K562 (cell line): ENCODE results near the gene S100G. TPM values are rescaled to one million over a fixed set of nuclear protein-coding genes. Genes with fewer than 3 reads are reported as not detected.

Source experiments
- CBX2 ChIP-seq: fragments of 200-600 bp; sonication (generic); IDR thresholded peaks from one replicate; pipeline ENCODE4 v1.6.1; 2012; ENCODE audit warnings: mild to moderate bottlenecking, low read length, inconsistent platforms; ENCODE audit not compliant: insufficient read depth, poor library complexity, severe bottlenecking
- HDAC2 ChIP-seq: fragments of 450-650 bp; IDR thresholded peaks from 2 replicates; pipeline ENCODE4 v1.6.1; 2016; ENCODE audit warnings: mild to moderate bottlenecking
- MECOM ChIP-seq: fragments of 250-450 bp; sonication (Bioruptor Pico); IDR thresholded peaks from 2 replicates; pipeline ENCODE4 v1.8.0; 2022; ENCODE audit warnings: inconsistent platforms
- TBP ChIP-seq: optimal IDR thresholded peaks from 2 replicates; pipeline ENCODE3; 2011; ENCODE audit warnings: low read depth, low read length, improper control_type of control experiment
- polyA plus RNA-seq, 8 experiments: library from polyadenylated mRNA; depleted of rRNA in 4 of 8; stranded (reverse) in 5 of 8; unstranded in 3 of 8; fragments of >200 nt; fragmentation: Nextera tagmentation in 2 of 8; fragmentation: Illumina TruSeq in 1 of 8; extraction: Ambion mirVana in 2 of 8; extraction: Trizol in 1 of 8; gene quantifications; 2 replicates each; pipeline versions ENCODE4 v1.2.1 to v1.2.3, GENCODE V29; 2011 to 2014; ENCODE audit warnings: inconsistent platforms in 1 of 8, missing spikeins in 1 of 8
- total RNA-seq, 7 experiments: library from RNA; depleted of rRNA in 6 of 7; stranded (reverse); fragments of >200 nt in 6 of 7; fragmentation: Illumina TruSeq in 2 of 7; extraction: Trizol in 2 of 7; gene quantifications; 2 replicates each; pipeline versions ENCODE4 v1.2.1 to v1.2.3, GENCODE V29; 2011 to 2021; ENCODE audit warnings: low replicate concordance in 1 of 7
- TF ChIP-seq, protein P1 (sequence below): fragments of 450-650 bp; IDR thresholded peaks from 2 replicates; pipeline ENCODE4 v1.6.1; 2014; ENCODE audit warnings: low read depth, mild to moderate bottlenecking, moderate library complexity, borderline replicate concordance
- TF ChIP-seq, protein P2 (sequence below): fragments of 200-800 bp; sonication (Bioruptor generic); IDR thresholded peaks from 2 replicates; pipeline ENCODE4 v1.6.1; 2016; ENCODE audit warnings: missing genetic modification characterization, missing compliant biosample characterization
- TF ChIP-seq, protein P3 (sequence below): fragments of 450-650 bp; IDR thresholded peaks from 2 replicates; pipeline ENCODE4 v1.6.1; 2016; ENCODE audit warnings: antibody characterized with exemption

Gene S100G
- total and polyA plus RNA-seq, 9 of the 15 experiments (the other 6 are each of a cell fraction or from before 2014, with no cell fraction given): not detected

DNA sequence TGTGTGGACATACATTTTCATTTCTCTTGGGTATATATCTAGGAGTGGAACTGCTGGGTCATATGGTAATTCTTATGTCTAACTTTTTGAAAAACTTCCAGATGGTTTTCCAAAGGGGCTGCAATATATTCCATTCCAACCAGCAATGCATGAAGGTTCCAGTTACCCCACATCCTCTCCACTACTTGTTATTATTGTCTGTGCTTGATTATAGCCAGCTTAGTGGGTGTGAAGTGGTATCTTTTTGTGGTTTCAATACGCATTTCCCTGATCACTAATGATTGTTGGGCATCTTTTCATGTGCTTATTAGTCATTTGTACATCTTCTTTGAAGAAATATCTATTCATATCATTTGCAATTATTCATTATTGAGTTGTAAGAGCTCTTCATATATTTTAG lies 31.5 kb upstream of the S100G start (continued):
- TF ChIP-seq CBX2 (no peak), HDAC2 (no peak), TBP (no peak), MECOM (CRISPR knock-in tag) (no peak)
- TF ChIP-seq, protein P1, sequence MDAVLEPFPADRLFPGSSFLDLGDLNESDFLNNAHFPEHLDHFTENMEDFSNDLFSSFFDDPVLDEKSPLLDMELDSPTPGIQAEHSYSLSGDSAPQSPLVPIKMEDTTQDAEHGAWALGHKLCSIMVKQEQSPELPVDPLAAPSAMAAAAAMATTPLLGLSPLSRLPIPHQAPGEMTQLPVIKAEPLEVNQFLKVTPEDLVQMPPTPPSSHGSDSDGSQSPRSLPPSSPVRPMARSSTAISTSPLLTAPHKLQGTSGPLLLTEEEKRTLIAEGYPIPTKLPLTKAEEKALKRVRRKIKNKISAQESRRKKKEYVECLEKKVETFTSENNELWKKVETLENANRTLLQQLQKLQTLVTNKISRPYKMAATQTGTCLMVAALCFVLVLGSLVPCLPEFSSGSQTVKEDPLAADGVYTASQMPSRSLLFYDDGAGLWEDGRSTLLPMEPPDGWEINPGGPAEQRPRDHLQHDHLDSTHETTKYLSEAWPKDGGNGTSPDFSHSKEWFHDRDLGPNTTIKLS: no peak
- TF ChIP-seq, protein P2, sequence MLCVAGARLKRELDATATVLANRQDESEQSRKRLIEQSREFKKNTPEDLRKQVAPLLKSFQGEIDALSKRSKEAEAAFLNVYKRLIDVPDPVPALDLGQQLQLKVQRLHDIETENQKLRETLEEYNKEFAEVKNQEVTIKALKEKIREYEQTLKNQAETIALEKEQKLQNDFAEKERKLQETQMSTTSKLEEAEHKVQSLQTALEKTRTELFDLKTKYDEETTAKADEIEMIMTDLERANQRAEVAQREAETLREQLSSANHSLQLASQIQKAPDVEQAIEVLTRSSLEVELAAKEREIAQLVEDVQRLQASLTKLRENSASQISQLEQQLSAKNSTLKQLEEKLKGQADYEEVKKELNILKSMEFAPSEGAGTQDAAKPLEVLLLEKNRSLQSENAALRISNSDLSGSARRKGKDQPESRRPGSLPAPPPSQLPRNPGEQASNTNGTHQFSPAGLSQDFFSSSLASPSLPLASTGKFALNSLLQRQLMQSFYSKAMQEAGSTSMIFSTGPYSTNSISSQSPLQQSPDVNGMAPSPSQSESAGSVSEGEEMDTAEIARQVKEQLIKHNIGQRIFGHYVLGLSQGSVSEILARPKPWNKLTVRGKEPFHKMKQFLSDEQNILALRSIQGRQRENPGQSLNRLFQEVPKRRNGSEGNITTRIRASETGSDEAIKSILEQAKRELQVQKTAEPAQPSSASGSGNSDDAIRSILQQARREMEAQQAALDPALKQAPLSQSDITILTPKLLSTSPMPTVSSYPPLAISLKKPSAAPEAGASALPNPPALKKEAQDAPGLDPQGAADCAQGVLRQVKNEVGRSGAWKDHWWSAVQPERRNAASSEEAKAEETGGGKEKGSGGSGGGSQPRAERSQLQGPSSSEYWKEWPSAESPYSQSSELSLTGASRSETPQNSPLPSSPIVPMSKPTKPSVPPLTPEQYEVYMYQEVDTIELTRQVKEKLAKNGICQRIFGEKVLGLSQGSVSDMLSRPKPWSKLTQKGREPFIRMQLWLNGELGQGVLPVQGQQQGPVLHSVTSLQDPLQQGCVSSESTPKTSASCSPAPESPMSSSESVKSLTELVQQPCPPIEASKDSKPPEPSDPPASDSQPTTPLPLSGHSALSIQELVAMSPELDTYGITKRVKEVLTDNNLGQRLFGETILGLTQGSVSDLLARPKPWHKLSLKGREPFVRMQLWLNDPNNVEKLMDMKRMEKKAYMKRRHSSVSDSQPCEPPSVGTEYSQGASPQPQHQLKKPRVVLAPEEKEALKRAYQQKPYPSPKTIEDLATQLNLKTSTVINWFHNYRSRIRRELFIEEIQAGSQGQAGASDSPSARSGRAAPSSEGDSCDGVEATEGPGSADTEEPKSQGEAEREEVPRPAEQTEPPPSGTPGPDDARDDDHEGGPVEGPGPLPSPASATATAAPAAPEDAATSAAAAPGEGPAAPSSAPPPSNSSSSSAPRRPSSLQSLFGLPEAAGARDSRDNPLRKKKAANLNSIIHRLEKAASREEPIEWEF (CRISPR knock-in tag): no peak
- TF ChIP-seq, protein P3, sequence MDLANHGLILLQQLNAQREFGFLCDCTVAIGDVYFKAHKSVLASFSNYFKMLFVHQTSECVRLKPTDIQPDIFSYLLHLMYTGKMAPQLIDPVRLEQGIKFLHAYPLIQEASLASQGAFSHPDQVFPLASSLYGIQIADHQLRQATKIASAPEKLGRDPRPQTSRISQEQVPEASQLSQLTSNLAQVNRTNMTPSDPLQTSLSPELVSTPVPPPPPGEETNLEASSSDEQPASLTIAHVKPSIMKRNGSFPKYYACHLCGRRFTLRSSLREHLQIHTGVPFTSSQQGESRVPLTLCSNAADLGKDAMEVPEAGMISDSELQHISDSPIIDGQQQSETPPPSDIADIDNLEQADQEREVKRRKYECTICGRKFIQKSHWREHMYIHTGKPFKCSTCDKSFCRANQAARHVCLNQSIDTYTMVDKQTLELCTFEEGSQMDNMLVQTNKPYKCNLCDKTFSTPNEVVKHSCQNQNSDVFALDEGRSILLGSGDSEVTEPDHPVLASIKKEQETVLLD: no peak
